Nephron progenitor cell (in vitro differentiated cells): Measurements from ENCODE around the gene EFNA5.

ENCODE experiments used
- DNase-seq: peaks from one replicate; pipeline ENCODE4 v3.0.0; 2021
- H3K27ac Mint-ChIP-seq: 2 replicates; pipeline ENCODE4 v1.8.0; 2021; ENCODE audit warnings: mild to moderate bottlenecking, moderate library complexity, mixed read lengths
- H3K27me3 Mint-ChIP-seq: 2 replicates; pipeline ENCODE4 v1.8.0; 2021; ENCODE audit warnings: mild to moderate bottlenecking, low read depth, mixed read lengths; ENCODE audit not compliant: poor library complexity
- H3K36me3 Mint-ChIP-seq: 2 replicates; pipeline ENCODE4 v1.8.0; 2021; ENCODE audit warnings: low read depth, mixed read lengths
- H3K4me1 Mint-ChIP-seq: 2 replicates; pipeline ENCODE4 v1.8.0; 2021; ENCODE audit warnings: mixed read lengths
- H3K4me3 Mint-ChIP-seq: 2 replicates; pipeline ENCODE4 v1.8.0; 2021; ENCODE audit warnings: mild to moderate bottlenecking, moderate library complexity, mixed read lengths
- H3K9me3 Mint-ChIP-seq: 2 replicates; pipeline ENCODE4 v1.8.0; 2021; ENCODE audit warnings: mild to moderate bottlenecking, moderate library complexity, mixed read lengths
- CTCF ChIP-seq: fragments of 200-600 bp; sonication (generic); IDR thresholded peaks from 2 replicates; pipeline ENCODE4 v1.5.0; 2021; ENCODE audit warnings: antibody characterized with exemption

Gene EFNA5

GRCh38 chr5:107661038-107661649 is 9.6 kb downstream of the EFNA5 start:
- no peaks in the 10 kb centered on the region for H3K9me3 Mint-ChIP-seq
- no peaks in the 10 kb centered on the region for H3K27me3 Mint-ChIP-seq
- H3K4me3 Mint-ChIP-seq: no peak overlapping the region
- no peak for TF ChIP-seq CTCF
- DNase-seq: peak; percentile 24
- H3K27ac Mint-ChIP-seq: no peak overlapping the region
- H3K4me1 Mint-ChIP-seq: peaks cover 19% of the 10 kb centered on the region
- peaks cover 4% of the 10 kb centered on the region for H3K36me3 Mint-ChIP-seq

GRCh38 chr5:107658528-107658927 is 12.2 kb downstream of the EFNA5 start:
- no peak for TF ChIP-seq CTCF
- Mint-ChIP-seq H3K36me3 (peaks cover 3% of the 10 kb centered on the region), H3K9me3 (no peaks in the 10 kb centered on the region), H3K4me3 (no peak overlapping the region), H3K27me3 (no peaks in the 10 kb centered on the region), H3K4me1 (peaks cover 29% of the 10 kb centered on the region), H3K27ac (no peak overlapping the region)
- no peak for DNase-seq

GRCh38 chr5:107655831-107656230 is 14.9 kb downstream of the EFNA5 start:
- TF ChIP-seq CTCF: no peak
- H3K9me3 Mint-ChIP-seq: no peaks in the 10 kb centered on the region
- no peak for DNase-seq
- no peaks in the 10 kb centered on the region for H3K36me3 Mint-ChIP-seq
- H3K4me1 Mint-ChIP-seq: peaks cover 23% of the 10 kb centered on the region
- H3K27ac Mint-ChIP-seq: no peak overlapping the region
- H3K4me3 Mint-ChIP-seq: no peak overlapping the region
- H3K27me3 Mint-ChIP-seq: no peaks in the 10 kb centered on the region

- no peak overlapping the region for H3K27ac Mint-ChIP-seq
- H3K4me1 Mint-ChIP-seq: peaks cover 26% of the 10 kb centered on the region
- no peak overlapping the region for H3K4me3 Mint-ChIP-seq
- H3K36me3 Mint-ChIP-seq: no peaks in the 10 kb centered on the region
- no peak for DNase-seq
- no peaks in the 10 kb centered on the region for H3K9me3 Mint-ChIP-seq
- no peak for TF ChIP-seq CTCF
- no peaks in the 10 kb centered on the region for H3K27me3 Mint-ChIP-seq
These were observed 15.9 kb downstream of the EFNA5 start for GRCh38 chr5:107654827-107655226.

- no peak for DNase-seq
- Mint-ChIP-seq H3K27me3 (no peaks in the 10 kb centered on the region), H3K9me3 (no peaks in the 10 kb centered on the region), H3K36me3 (no peaks in the 10 kb centered on the region), H3K4me3 (no peak overlapping the region), H3K27ac (no peak overlapping the region), H3K4me1 (peaks cover 26% of the 10 kb centered on the region)
- TF ChIP-seq CTCF: no peak
These were observed 17.1 kb downstream of the EFNA5 start for GRCh38 chr5:107653685-107654084.

GRCh38 chr5:107652839-107653607 is 17.7 kb downstream of the EFNA5 start:
- DNase-seq: no peak
- Mint-ChIP-seq H3K27me3 (no peaks in the 10 kb centered on the region), H3K4me3 (no peak overlapping the region), H3K36me3 (no peaks in the 10 kb centered on the region), H3K27ac (no peak overlapping the region), H3K4me1 (peaks cover 26% of the 10 kb centered on the region), H3K9me3 (no peaks in the 10 kb centered on the region)
- TF ChIP-seq CTCF: no peak
